HEK293 (cell line): ENCODE measurements around the gene STK38.

ENCODE experiments used
- ELK4 ChIP-seq: IDR thresholded peaks from 2 replicates; pipeline ENCODE4 v1.6.1; 2011; ENCODE audit warnings: mild to moderate bottlenecking, low read depth, low read length, borderline replicate concordance
- GLIS1 ChIP-seq: fragments of 450-650 bp; formaldehyde crosslinking; IDR thresholded peaks from 2 replicates; pipeline ENCODE4 v1.5.1; 2016; ENCODE audit warnings: missing biosample characterization, missing genetic modification characterization
- HIC1 ChIP-seq: fragments of 450-650 bp; formaldehyde crosslinking; IDR thresholded peaks from 2 replicates; pipeline ENCODE4 v1.5.1; 2016; ENCODE audit warnings: missing biosample characterization, missing genetic modification characterization
- KLF10 ChIP-seq: fragments of 450-650 bp; IDR thresholded peaks from 2 replicates; pipeline ENCODE4 v1.5.1; 2018; ENCODE audit warnings: missing biosample characterization, mild to moderate bottlenecking, missing genetic modification characterization
- MZF1 ChIP-seq: fragments of 450-650 bp; formaldehyde crosslinking; IDR thresholded peaks from 2 replicates; pipeline ENCODE4 v1.5.1; 2017; ENCODE audit warnings: missing biosample characterization, missing genetic modification characterization, borderline replicate concordance
- OSR2 ChIP-seq: fragments of 450-650 bp; formaldehyde crosslinking; IDR thresholded peaks from 2 replicates; pipeline ENCODE4 v1.5.1; 2016; ENCODE audit warnings: missing biosample characterization, missing genetic modification characterization
- REPIN1 ChIP-seq: fragments of 450-650 bp; formaldehyde crosslinking; IDR thresholded peaks from 2 replicates; pipeline ENCODE4 v1.5.1; 2017; ENCODE audit warnings: missing biosample characterization, missing genetic modification characterization, low read depth
- SP2 ChIP-seq: fragments of 450-650 bp; formaldehyde crosslinking; IDR thresholded peaks from 2 replicates; pipeline ENCODE4 v1.5.1; 2016; ENCODE audit warnings: missing biosample characterization, missing genetic modification characterization
- SP7 ChIP-seq: fragments of 450-650 bp; formaldehyde crosslinking; IDR thresholded peaks from 2 replicates; pipeline ENCODE4 v1.5.1; 2016; ENCODE audit warnings: missing biosample characterization, missing genetic modification characterization
- ZBTB6 ChIP-seq: fragments of 450-650 bp; formaldehyde crosslinking; IDR thresholded peaks from 2 replicates; pipeline ENCODE4 v1.5.1; 2017; ENCODE audit warnings: missing biosample characterization, missing genetic modification characterization
- ZFHX2 ChIP-seq: fragments of 450-650 bp; formaldehyde crosslinking; conservative IDR thresholded peaks from 2 replicates; pipeline ENCODE4 v1.5.1; 2016; ENCODE audit warnings: missing biosample characterization, missing genetic modification characterization
- ZNF121 ChIP-seq: fragments of 450-650 bp; formaldehyde crosslinking; IDR thresholded peaks from 2 replicates; pipeline ENCODE4 v1.5.1; 2016; ENCODE audit warnings: missing biosample characterization, missing genetic modification characterization
- ZNF133 ChIP-seq: fragments of 450-650 bp; formaldehyde crosslinking; IDR thresholded peaks from 2 replicates; pipeline ENCODE4 v1.5.1; 2016; ENCODE audit warnings: missing biosample characterization, missing genetic modification characterization
- ZNF148 ChIP-seq: fragments of 450-650 bp; formaldehyde crosslinking; IDR thresholded peaks from 2 replicates; pipeline ENCODE4 v1.5.0; 2017; ENCODE audit warnings: missing biosample characterization, missing genetic modification characterization, borderline replicate concordance
- ZNF157 ChIP-seq: fragments of 450-650 bp; formaldehyde crosslinking; IDR thresholded peaks from 2 replicates; pipeline ENCODE4 v1.5.1; 2016; ENCODE audit warnings: missing biosample characterization, missing genetic modification characterization
- ZNF175 ChIP-seq: fragments of 450-650 bp; formaldehyde crosslinking; IDR thresholded peaks from 2 replicates; pipeline ENCODE4 v1.5.1; 2016; ENCODE audit warnings: missing biosample characterization, missing genetic modification characterization
- ZNF221 ChIP-seq: fragments of 450-650 bp; formaldehyde crosslinking; IDR thresholded peaks from 2 replicates; pipeline ENCODE4 v1.5.1; 2017; ENCODE audit warnings: missing biosample characterization, missing genetic modification characterization, borderline replicate concordance
- ZNF223 ChIP-seq: fragments of 450-650 bp; formaldehyde crosslinking; IDR thresholded peaks from 2 replicates; pipeline ENCODE4 v1.5.1; 2016; ENCODE audit warnings: missing biosample characterization, missing genetic modification characterization
- ZNF292 ChIP-seq: fragments of 450-650 bp; formaldehyde crosslinking; IDR thresholded peaks from 2 replicates; pipeline ENCODE4 v1.5.1; 2016; ENCODE audit warnings: low read depth, missing biosample characterization, missing genetic modification characterization, borderline replicate concordance
- ZNF354C ChIP-seq: fragments of 450-650 bp; formaldehyde crosslinking; IDR thresholded peaks from 2 replicates; pipeline ENCODE4 v1.5.1; 2016; ENCODE audit warnings: missing biosample characterization, missing genetic modification characterization, low read depth, borderline replicate concordance
- ZNF426 ChIP-seq: fragments of 450-650 bp; formaldehyde crosslinking; IDR thresholded peaks from 2 replicates; pipeline ENCODE4 v1.5.1; 2017; ENCODE audit warnings: missing biosample characterization, missing genetic modification characterization, mild to moderate bottlenecking, inconsistent platforms, moderate library complexity
- ZNF514 ChIP-seq: fragments of 450-650 bp; formaldehyde crosslinking; IDR thresholded peaks from 2 replicates; pipeline ENCODE4 v1.5.1; 2016; ENCODE audit warnings: missing biosample characterization, missing genetic modification characterization
- ZNF529 ChIP-seq: fragments of 450-650 bp; formaldehyde crosslinking; IDR thresholded peaks from 2 replicates; pipeline ENCODE4 v1.5.1; 2017; ENCODE audit warnings: missing genetic modification characterization, missing biosample characterization; ENCODE audit not compliant: insufficient replicate concordance
- ZNF530 ChIP-seq: fragments of 450-650 bp; formaldehyde crosslinking; IDR thresholded peaks from 2 replicates; pipeline ENCODE4 v1.5.1; 2016; ENCODE audit warnings: low read depth, missing biosample characterization, missing genetic modification characterization
- ZNF548 ChIP-seq: fragments of 450-650 bp; formaldehyde crosslinking; IDR thresholded peaks from 2 replicates; pipeline ENCODE4 v1.5.1; 2016; ENCODE audit warnings: missing biosample characterization, missing genetic modification characterization
- ZNF560 ChIP-seq: fragments of 450-650 bp; formaldehyde crosslinking; IDR thresholded peaks from 2 replicates; pipeline ENCODE4 v1.5.1; 2017; ENCODE audit warnings: missing biosample characterization, missing genetic modification characterization, borderline replicate concordance
- ZNF571 ChIP-seq: fragments of 450-650 bp; formaldehyde crosslinking; IDR thresholded peaks from 2 replicates; pipeline ENCODE4 v1.5.0; 2017; ENCODE audit warnings: missing biosample characterization, missing genetic modification characterization
- ZNF596 ChIP-seq: fragments of 450-650 bp; IDR thresholded peaks from 2 replicates; pipeline ENCODE4 v1.5.0; 2018; ENCODE audit warnings: missing biosample characterization, mild to moderate bottlenecking, missing genetic modification characterization, moderate library complexity
- ZNF623 ChIP-seq: fragments of 450-650 bp; formaldehyde crosslinking; IDR thresholded peaks from 2 replicates; pipeline ENCODE4 v1.5.1; 2016; ENCODE audit warnings: missing biosample characterization, missing genetic modification characterization
- ZNF670 ChIP-seq: fragments of 450-650 bp; formaldehyde crosslinking; IDR thresholded peaks from 2 replicates; pipeline ENCODE4 v1.5.1; 2016; ENCODE audit warnings: missing biosample characterization, missing genetic modification characterization, low read depth
- ZNF707 ChIP-seq: fragments of 450-650 bp; formaldehyde crosslinking; IDR thresholded peaks from 2 replicates; pipeline ENCODE4 v1.5.1; 2016; ENCODE audit warnings: missing biosample characterization, missing genetic modification characterization
- ZNF76 ChIP-seq: fragments of 450-650 bp; formaldehyde crosslinking; IDR thresholded peaks from 2 replicates; pipeline ENCODE4; 2016; ENCODE audit warnings: low read depth, missing biosample characterization, missing genetic modification characterization, borderline replicate concordance
- ZNF776 ChIP-seq: fragments of 450-650 bp; formaldehyde crosslinking; IDR thresholded peaks from 2 replicates; pipeline ENCODE4 v1.5.0; 2017; ENCODE audit warnings: missing biosample characterization, missing genetic modification characterization, borderline replicate concordance
- ZNF791 ChIP-seq: fragments of 450-650 bp; formaldehyde crosslinking; IDR thresholded peaks from 2 replicates; pipeline ENCODE4 v1.5.1; 2016; ENCODE audit warnings: missing biosample characterization, missing genetic modification characterization
- ZNF830 ChIP-seq: fragments of 450-650 bp; IDR thresholded peaks from 2 replicates; pipeline ENCODE4 v1.5.0; 2018; ENCODE audit warnings: missing biosample characterization, missing genetic modification characterization, low read depth, mild to moderate bottlenecking, moderate library complexity

STK38 gene

GRCh38 chr6:36546920-36547645, at the start of gene STK38 (continued):
- TF ChIP-seq ZNF76 (0 out of 2 replicates have a peak, but pooled peaks have one; percentile 21), REPIN1 (tag by site-specific recombination) (no peak), ZNF830 (tag by site-specific recombination) (no peak), SP7 (tag by site-specific recombination) (no peak), ZNF121 (tag by site-specific recombination) (peak; percentile 100), ZFHX2 (no peak), ELK4 (no peak), ZNF776 (no peak), ZNF571 (no peak), ZNF514 (no peak), ZNF292 (no peak), ZNF707 (no peak), ZNF223 (tag by site-specific recombination) (no peak), SP2 (tag by site-specific recombination) (peak; percentile 68), ZNF529 (no peak), ZNF354C (tag by site-specific recombination) (no peak), ZNF530 (no peak), ZBTB6 (no peak), ZNF548 (tag by site-specific recombination) (no peak), GLIS1 (tag by site-specific recombination) (peak; percentile 89), ZNF791 (tag by site-specific recombination) (no peak), ZNF596 (tag by site-specific recombination) (no peak), ZNF560 (tag by site-specific recombination) (no peak), MZF1 (tag by site-specific recombination) (peak; percentile 56; the same call in 1 of the 2 replicates), OSR2 (tag by site-specific recombination) (no peak), ZNF148 (no peak), ZNF670 (tag by site-specific recombination) (no peak), ZNF175 (no peak), ZNF221 (tag by site-specific recombination) (no peak), ZNF133 (tag by site-specific recombination) (no peak), ZNF157 (tag by site-specific recombination) (no peak), ZNF426 (tag by site-specific recombination) (no peak), ZNF623 (tag by site-specific recombination) (no peak), HIC1 (tag by site-specific recombination) (no peak), KLF10 (tag by site-specific recombination) (no peak)
